T-helper 2 cell treated with Interferon-gamma antibody and Interleukin-4, amounts not matched to agents 5 μg/mL and 100 μg/mL, for 36 hours (primary cell): ENCODE results near the gene SLC38A8.

Source experiments
- DNase-seq: peaks from one replicate; pipeline ENCODE4 v3.0.0; 2021; ENCODE audit warnings: low spot score
- H3K27ac Mint-ChIP-seq: one replicate; pipeline ENCODE4 v1.8.0; 2021; ENCODE audit warnings: mild to moderate bottlenecking, mixed read lengths
- H3K27me3 Mint-ChIP-seq: one replicate; pipeline ENCODE4 v1.8.0; 2021; ENCODE audit warnings: low read depth, mixed read lengths
- H3K36me3 Mint-ChIP-seq: one replicate; pipeline ENCODE4 v1.8.0; 2021; ENCODE audit warnings: low read depth, mixed read lengths
- H3K4me1 Mint-ChIP-seq: one replicate; pipeline ENCODE4 v1.8.0; 2021; ENCODE audit warnings: low read depth, mixed read lengths
- H3K4me3 Mint-ChIP-seq: one replicate; pipeline ENCODE4 v1.8.0; 2022; ENCODE audit warnings: mild to moderate bottlenecking, moderate library complexity, mixed read lengths
- H3K9me3 Mint-ChIP-seq: one replicate; pipeline ENCODE4 v1.8.0; 2021; ENCODE audit warnings: mixed read lengths

The SLC38A8 gene

DNA sequence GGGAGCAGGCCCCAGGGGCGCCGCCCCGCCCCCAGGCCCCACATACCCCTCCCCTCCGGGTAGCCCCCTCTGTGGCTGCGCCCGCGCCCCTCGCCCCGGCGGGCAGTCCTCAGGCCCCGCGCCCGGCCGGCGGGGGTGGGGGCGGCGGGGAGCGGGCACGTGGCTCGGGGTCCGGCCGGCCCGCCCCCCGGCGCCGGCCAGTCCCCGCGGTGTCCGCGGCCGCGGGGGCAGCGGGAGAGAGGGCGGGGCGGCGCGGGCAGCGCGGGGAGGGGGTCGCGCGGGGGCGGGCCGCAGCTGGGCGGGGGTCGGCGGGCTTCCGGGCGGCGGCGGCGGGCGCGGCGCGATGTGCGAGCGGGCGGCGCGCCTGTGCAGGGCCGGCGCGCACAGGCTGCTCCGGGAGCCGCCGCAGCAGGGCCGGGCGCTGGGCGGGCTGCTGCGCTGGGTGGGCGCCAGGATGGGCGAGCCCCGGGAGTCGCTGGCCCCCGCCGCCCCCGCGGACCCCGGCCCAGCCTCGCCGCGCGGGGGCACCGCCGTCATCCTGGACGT, 74.2 kb downstream of the SLC38A8 start:
- H3K36me3 Mint-ChIP-seq: no peaks in the 10 kb centered on the region
- H3K4me1 Mint-ChIP-seq: peaks cover 3% of the 10 kb centered on the region
- no peak overlapping the region for H3K27ac Mint-ChIP-seq
- peaks cover 18% of the 10 kb centered on the region for H3K27me3 Mint-ChIP-seq
- no peaks in the 10 kb centered on the region for H3K9me3 Mint-ChIP-seq
- H3K4me3 Mint-ChIP-seq: no peak overlapping the region
- DNase-seq: no peak

DNA sequence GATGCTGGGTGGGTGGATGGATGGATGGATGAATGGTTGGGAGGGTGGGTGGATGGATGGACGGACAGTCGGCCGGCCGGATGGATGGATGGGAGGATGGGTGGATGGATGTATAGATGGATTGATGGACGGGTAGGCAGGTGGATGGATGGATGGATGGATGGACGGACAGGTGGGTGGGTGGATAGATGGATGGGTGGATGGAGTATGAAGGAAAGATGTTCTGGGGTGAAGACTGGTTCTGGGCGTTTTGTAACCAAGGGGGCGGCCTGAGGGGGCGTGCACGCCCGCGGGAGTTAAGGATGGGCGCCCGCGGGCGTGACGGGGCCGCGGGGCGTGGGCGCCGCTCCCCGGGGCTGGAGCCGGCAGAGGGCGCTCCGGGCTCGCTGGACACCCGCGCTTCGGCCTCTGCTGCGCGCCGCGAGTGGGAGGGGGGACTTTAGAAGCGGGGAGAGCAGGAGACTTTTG, 74.7 kb downstream of the SLC38A8 start, which contains the start of gene NECAB2:
Gene NECAB2 (plus strand): TSS at position 407 of the 468 bp plus-strand sequence. CDS start 405 bp downstream, outside the sequence.
- no peak within 1 kb of the TSS for H3K27ac Mint-ChIP-seq
- peaks cover 3% of the 10 kb centered on the region for H3K4me1 Mint-ChIP-seq
- no peaks in the 10 kb centered on the region for H3K36me3 Mint-ChIP-seq
- DNase-seq: no peak
- H3K27me3 Mint-ChIP-seq: peaks cover 18% of the 10 kb centered on the region
- peak within 1 kb of the TSS; percentile 57 for H3K4me3 Mint-ChIP-seq
- H3K9me3 Mint-ChIP-seq: no peaks in the 10 kb centered on the region

DNA sequence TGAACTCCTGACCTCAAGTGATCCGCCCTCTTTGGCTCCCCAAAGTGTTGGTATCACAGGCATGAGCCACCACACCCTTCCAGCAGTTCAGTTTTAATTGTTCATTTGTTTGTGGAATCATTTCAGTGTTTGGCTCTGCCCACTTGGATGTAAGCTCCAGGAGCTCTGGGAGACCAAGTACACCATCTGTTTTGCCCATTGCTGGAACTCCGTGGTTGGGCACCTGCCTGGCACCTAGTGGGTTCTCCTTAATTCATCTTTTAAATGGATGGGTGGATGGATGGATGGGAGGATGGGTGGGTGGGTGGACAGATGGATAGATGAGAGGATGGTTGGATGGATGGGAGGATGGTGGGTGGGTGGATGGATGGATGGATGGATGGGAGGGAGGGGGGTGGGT, 75.5 kb downstream of the SLC38A8 start:
- Mint-ChIP-seq H3K27me3 (peaks cover 18% of the 10 kb centered on the region), H3K27ac (no peak overlapping the region), H3K4me3 (no peak overlapping the region), H3K9me3 (no peaks in the 10 kb centered on the region), H3K4me1 (peaks cover 3% of the 10 kb centered on the region), H3K36me3 (no peaks in the 10 kb centered on the region)
- DNase-seq: no peak

DNA sequence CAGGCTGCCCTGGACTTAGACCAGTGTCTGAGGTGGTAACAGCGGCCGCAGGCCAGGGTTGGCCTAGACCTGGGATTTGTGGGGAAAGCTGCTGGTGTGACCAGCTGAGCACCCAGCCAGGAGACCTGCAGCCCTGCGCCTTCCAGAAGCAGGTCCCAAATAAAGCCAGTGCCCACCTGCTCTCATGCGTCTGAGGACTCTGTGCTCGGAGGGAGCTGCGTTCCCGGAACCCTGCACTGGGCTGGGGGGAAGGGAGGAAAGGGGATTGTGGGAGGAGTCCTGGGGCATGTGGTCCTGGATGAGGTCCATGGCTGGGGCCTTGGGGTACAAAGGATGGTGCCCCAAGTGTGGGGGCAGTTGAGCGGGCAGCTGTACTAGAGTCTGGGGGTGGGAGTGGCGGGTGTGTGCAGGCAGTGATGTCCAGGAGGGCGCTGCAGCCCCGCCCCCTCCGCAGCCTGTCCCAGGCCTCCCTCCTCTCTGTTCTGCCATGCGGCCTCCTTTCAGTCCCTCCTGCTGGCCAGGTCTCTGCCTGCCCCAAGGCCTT, 76.4 kb downstream of the SLC38A8 start:
- no peaks in the 10 kb centered on the region for H3K36me3 Mint-ChIP-seq
- H3K27me3 Mint-ChIP-seq: peaks cover 16% of the 10 kb centered on the region
- H3K9me3 Mint-ChIP-seq: no peaks in the 10 kb centered on the region
- H3K4me3 Mint-ChIP-seq: no peak overlapping the region
- DNase-seq: no peak
- H3K4me1 Mint-ChIP-seq: peaks cover 3% of the 10 kb centered on the region
- no peak overlapping the region for H3K27ac Mint-ChIP-seq

DNA sequence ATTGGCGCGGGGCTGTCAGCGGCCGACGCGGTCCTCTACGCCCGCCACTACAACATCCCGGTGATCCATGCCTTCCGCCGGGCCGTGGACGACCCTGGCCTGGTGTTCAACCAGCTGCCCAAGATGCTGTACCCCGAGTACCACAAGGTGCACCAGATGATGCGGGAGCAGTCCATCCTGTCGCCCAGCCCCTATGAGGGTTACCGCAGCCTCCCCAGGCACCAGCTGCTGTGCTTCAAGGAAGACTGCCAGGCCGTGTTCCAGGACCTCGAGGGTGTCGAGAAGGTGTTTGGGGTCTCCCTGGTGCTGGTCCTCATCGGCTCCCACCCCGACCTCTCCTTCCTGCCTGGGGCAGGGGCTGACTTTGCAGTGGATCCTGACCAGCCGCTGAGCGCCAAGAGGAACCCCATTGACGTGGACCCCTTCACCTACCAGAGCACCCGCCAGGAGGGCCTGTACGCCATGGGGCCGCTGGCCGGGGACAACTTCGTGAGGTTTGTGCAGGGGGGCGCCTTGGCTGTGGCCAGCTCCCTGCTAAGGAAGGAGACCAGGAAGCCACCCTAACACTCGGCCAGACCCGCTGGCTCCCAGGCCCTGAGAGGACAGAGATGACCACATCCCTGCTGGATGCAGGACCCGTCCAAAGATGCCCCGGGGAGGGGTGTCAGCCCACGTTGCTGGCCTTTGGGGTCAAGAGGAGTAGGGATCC, 77.0 kb downstream of the SLC38A8 start:
- DNase-seq: no peak
- Mint-ChIP-seq H3K36me3 (no peaks in the 10 kb centered on the region), H3K4me3 (no peak overlapping the region), H3K4me1 (peaks cover 3% of the 10 kb centered on the region), H3K9me3 (no peaks in the 10 kb centered on the region), H3K27ac (no peak overlapping the region), H3K27me3 (peaks cover 16% of the 10 kb centered on the region)

DNA sequence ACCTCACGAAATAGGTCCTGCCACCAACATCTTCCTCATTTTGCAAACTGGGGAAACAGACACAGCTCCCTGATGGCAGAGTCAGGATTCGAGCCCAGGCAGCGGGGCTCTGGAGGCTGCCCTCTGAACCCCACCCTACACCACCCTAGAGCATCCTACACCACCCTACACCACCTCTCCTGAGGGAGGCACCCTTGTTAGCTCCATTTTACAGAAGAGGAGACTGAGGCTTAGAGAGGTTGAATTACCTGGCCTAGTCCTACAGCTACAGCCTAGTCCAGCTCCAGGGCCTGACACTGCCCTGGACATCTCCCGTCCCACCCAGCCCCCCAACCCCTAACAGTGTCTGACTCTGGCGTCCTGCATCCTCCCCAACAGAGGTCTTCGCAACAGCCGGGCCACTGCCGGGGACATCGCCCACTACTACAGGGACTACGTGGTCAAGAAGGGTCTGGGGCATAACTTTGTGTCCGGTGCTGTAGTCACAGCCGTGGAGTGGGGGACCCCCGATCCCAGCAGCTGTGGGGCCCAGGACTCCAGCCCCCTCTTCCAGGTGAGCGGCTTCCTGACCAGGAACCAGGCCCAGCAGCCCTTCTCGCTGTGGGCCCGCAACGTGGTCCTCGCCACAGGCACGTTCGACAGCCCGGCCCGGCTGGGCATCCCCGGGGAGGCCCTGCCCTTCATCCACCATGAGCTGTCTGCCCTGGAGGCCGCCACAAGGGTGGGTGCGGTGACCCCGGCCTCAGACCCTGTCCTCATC, 77.7 kb downstream of the SLC38A8 start:
- H3K27me3 Mint-ChIP-seq: peaks cover 13% of the 10 kb centered on the region
- H3K9me3 Mint-ChIP-seq: no peaks in the 10 kb centered on the region
- DNase-seq: no peak
- H3K27ac Mint-ChIP-seq: no peak overlapping the region
- no peaks in the 10 kb centered on the region for H3K36me3 Mint-ChIP-seq
- peaks cover 3% of the 10 kb centered on the region for H3K4me1 Mint-ChIP-seq
- H3K4me3 Mint-ChIP-seq: no peak overlapping the region

DNA sequence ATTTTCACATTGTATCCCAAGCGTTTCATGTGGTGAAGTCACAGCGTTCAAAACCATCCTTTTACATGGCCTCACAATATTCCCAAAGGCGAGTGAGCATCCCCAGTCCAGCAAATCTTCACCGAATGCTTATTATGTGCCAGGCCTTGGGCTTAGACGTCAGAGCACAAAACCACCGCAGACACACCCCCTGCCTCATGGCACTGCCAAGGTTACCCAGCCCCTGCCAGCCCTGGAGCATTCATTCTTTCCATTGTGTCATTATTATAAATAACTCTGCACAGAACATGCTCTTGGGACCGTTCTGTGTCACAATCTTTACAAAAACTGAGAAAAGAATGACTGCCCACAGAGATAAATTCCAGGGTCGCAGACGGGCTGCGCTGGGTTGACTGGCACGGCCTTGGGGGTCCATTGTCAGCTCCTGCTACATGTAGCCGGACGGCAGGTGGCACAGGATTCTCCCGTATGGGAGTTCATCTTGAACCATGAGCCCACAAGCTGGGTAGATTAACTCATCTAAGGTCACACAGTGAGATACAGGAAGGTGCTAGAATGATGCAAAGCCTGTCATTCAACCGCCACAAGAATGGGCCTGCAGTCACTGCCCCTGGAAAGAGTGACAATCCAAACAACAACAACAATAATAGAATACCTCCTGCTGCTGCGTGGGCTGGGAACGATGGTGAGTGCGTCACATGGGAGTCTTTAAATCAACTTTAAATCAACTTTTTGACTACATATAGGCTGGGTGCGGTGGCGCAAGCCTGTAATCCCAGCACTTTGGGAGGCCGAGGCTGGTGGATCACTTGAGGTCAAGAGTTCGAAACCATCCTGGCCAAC, 79.1 kb downstream of the SLC38A8 start:
- H3K9me3 Mint-ChIP-seq: no peaks in the 10 kb centered on the region
- no peak overlapping the region for H3K27ac Mint-ChIP-seq
- H3K27me3 Mint-ChIP-seq: peaks cover 6% of the 10 kb centered on the region
- H3K36me3 Mint-ChIP-seq: no peaks in the 10 kb centered on the region
- no peak overlapping the region for H3K4me3 Mint-ChIP-seq
- peaks cover 3% of the 10 kb centered on the region for H3K4me1 Mint-ChIP-seq
- no peak for DNase-seq

DNA sequence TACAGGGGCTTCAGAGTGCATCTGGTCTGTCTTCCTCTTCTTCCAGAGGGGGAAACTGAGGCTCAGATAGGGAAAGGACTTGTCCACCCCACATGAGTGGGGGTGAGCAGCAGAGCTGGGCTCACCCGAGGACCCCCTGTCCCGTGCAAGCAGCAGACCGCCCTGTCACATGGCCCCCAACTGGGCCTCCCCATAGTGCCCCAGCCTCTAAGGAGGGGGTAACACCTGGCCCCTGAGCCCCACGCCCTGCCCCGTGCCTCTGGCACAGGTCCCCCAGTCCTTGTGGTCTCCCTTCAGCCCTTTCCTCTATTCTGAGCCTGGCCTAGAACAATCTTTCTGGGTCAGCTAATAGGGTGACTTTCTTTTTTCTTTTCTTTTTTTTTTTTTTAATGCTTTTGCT, 81.0 kb downstream of the SLC38A8 start:
- no peak for DNase-seq
- Mint-ChIP-seq H3K4me1 (no peaks in the 10 kb centered on the region), H3K9me3 (no peaks in the 10 kb centered on the region), H3K27me3 (no peaks in the 10 kb centered on the region), H3K4me3 (no peak overlapping the region), H3K36me3 (no peaks in the 10 kb centered on the region), H3K27ac (no peak overlapping the region)

DNA sequence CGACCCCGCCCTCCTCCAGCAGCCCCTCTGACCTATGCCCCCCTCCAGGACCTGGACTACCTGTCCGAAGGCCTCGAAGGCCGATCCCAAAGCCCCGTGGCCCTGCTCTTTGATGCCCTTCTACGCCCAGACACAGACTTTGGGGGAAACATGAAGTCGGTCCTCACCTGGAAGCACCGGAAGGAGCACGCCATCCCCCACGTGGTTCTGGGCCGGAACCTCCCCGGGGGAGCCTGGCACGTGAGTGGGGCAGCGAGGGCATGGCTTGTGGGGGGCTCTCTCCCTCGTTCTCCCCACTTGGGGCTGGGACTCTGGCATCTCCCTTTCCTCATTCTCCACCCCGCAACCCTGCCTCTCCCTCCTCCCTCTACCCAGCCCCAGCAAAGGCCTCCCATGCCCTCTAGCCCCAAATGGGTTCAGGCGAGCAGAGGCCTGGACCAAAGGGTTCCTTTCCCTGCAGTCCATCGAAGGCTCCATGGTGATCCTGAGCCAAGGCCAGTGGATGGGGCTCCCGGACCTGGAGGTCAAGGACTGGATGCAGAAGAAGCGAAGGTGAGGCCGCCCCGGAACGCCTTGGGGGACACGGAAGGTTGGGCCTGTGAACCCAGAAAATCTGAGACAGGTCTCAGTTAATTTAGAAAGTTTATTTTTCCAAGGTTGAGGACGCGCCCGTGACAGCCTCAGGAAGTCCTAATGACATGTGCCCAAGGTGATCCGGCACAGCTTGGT, 81.9 kb downstream of the SLC38A8 start:
- Mint-ChIP-seq H3K4me1 (no peaks in the 10 kb centered on the region), H3K27me3 (no peaks in the 10 kb centered on the region), H3K27ac (no peak overlapping the region), H3K9me3 (no peaks in the 10 kb centered on the region), H3K4me3 (no peak overlapping the region), H3K36me3 (no peaks in the 10 kb centered on the region)
- DNase-seq: no peak
